GM12892 (cell line): ENCODE data around the gene ELL. TPM values are rescaled to one million over a fixed set of nuclear protein-coding genes. Genes with fewer than 3 reads are reported as not detected.

Experiments used
- DNase-seq: peaks from one replicate; pipeline ENCODE4 v3.0.0; 2011; ENCODE audit not compliant: insufficient read length
- FAIRE-seq: peaks from 2 replicates; lab custom pipeline; 2011; peaks lifted over from hg19 to GRCh38; lab: Jason Lieb, UNC
- POLR2A ChIP-seq: IDR thresholded peaks from 2 replicates; pipeline ENCODE4 v1.6.1; 2011; ENCODE audit warnings: low read depth, low read length, control low read depth
- POLR2AphosphoS5 ChIP-seq: IDR thresholded peaks from 2 replicates; pipeline ENCODE4 v1.6.1; 2011; ENCODE audit warnings: low read depth, low read length, control low read depth
- TAF1 ChIP-seq: IDR thresholded peaks from 2 replicates; pipeline ENCODE4 v1.6.1; 2011; ENCODE audit warnings: low read depth, mild to moderate bottlenecking, control low read depth, low read length, borderline replicate concordance
- polyA plus RNA-seq: library from polyadenylated mRNA; unstranded; fragments of >200 nt; gene quantifications from one replicate; pipeline ENCODE4 v1.2.1, GENCODE V29; 2012; ENCODE audit warnings: missing spikeins, inconsistent platforms; ENCODE audit not compliant: missing spikeins

ELL gene
- polyA plus RNA-seq: 5.1 TPM

- peak; percentile 93 for TF ChIP-seq POLR2AphosphoS5
- peak; percentile 88 for TF ChIP-seq TAF1
- peak; percentile 93 for TF ChIP-seq POLR2A
- DNase-seq (no peak), FAIRE-seq (no peak)
These were observed at the start of gene ELL for GRCh38 chr19:18521692-18522123. Gene ELL, minus strand, starts transcription at chr19:18522070. Its CDS starts 15 bp downstream, at chr19:18522055.

GRCh38 chr19:18568367-18568766 is 46.5 kb upstream of the ELL start:
- FAIRE-seq (no peak), DNase-seq (no peak)
- no peak for TF ChIP-seq POLR2AphosphoS5
- TF ChIP-seq TAF1: no peak

- no peak for DNase-seq
- TF ChIP-seq TAF1 (no peak), POLR2AphosphoS5 (no peak), POLR2A (no peak)
- no peak for FAIRE-seq
These were observed 45.1 kb upstream of the ELL start for GRCh38 chr19:18566953-18567352.

GRCh38 chr19:18562086-18562485 is 40.2 kb upstream of the ELL start:
- TF ChIP-seq TAF1 (no peak), POLR2A (no peak), POLR2AphosphoS5 (no peak)
- no peak for FAIRE-seq
- DNase-seq: no peak

- TF ChIP-seq TAF1 (no peak), POLR2A (no peak), POLR2AphosphoS5 (no peak)
- FAIRE-seq: no peak
- DNase-seq: no peak
These were observed 37.8 kb upstream of the ELL start for GRCh38 chr19:18559685-18560084.

GRCh38 chr19:18558604-18559003 is 36.7 kb upstream of the ELL start:
- TF ChIP-seq TAF1 (no peak), POLR2AphosphoS5 (0 out of 2 replicates have a peak, but pooled peaks have one; percentile 35), POLR2A (no peak)
- no peak for FAIRE-seq

GRCh38 chr19:18558202-18558555 is 36.3 kb upstream of the ELL start:
- FAIRE-seq (peak; percentile 24), DNase-seq (no peak)
- TF ChIP-seq POLR2A (no peak), POLR2AphosphoS5 (no peak), TAF1 (no peak)

More at GRCh38 chr19:18558604-18559003, 36.7 kb upstream of the ELL start:
- DNase-seq: no peak

- TF ChIP-seq POLR2AphosphoS5: peak; percentile 89
- TF ChIP-seq TAF1: 0 out of 2 replicates have a peak, but pooled peaks have one; percentile 2
- peak; percentile 85 for TF ChIP-seq POLR2A
- DNase-seq: peak; percentile 96
- FAIRE-seq: peak; percentile 100
These were observed 35.7 kb upstream of the ELL start, which contains the start of gene KXD1 for GRCh38 chr19:18557411-18558201. Gene KXD1, plus strand, starts transcription at chr19:18557870. Its CDS starts 4,187 bp downstream, at chr19:18562057.

- TF ChIP-seq POLR2AphosphoS5 (no peak), POLR2A (no peak), TAF1 (no peak)
- no peak for DNase-seq
- no peak for FAIRE-seq
These were observed 29.8 kb upstream of the ELL start for GRCh38 chr19:18551631-18552030.

GRCh38 chr19:18543814-18544475 is 22.1 kb upstream of the ELL start:
- FAIRE-seq: peak; percentile 92
- peak; percentile 71 for DNase-seq
- TF ChIP-seq POLR2AphosphoS5: peak; percentile 63
- peak; percentile 73 for TF ChIP-seq POLR2A
- peak; percentile 67 for TF ChIP-seq TAF1
